HG02759 (cell line): ENCODE measurements around the gene TUBB4A.
A peak's percentile ranks its signal among the peaks of the same experiment; 100 is the strongest.

Source experiments
- ATAC-seq: cut with Tn5 transposase; IDR thresholded peaks from one replicate; pipeline ENCODE4 v1.9.1; 2021; ENCODE audit warnings: mild to moderate bottlenecking, moderate library complexity; ENCODE audit not compliant: unreplicated experiment

Gene TUBB4A

GRCh38 chr19:6498294-6499036 is 3.6 kb downstream of the TUBB4A start:
- no peak for ATAC-seq

DNA sequence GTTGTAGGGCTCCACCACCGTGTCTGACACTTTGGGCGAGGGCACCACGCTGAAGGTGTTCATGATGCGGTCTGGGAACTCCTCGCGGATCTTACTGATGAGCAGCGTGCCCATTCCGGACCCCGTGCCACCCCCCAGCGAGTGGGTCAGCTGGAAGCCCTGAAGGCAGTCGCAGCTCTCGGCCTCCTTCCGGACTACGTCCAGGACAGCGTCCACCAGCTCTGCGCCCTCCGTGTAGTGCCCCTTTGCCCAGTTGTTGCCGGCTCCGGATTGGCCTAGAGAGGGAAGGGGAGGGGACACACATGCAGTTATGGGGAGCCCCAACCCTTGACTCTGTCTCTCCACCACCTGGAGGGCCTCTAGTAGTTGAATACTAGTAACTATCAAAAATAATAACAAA is 6.2 kb downstream of the TUBB4A start:
- ATAC-seq, result no peak

DNA sequence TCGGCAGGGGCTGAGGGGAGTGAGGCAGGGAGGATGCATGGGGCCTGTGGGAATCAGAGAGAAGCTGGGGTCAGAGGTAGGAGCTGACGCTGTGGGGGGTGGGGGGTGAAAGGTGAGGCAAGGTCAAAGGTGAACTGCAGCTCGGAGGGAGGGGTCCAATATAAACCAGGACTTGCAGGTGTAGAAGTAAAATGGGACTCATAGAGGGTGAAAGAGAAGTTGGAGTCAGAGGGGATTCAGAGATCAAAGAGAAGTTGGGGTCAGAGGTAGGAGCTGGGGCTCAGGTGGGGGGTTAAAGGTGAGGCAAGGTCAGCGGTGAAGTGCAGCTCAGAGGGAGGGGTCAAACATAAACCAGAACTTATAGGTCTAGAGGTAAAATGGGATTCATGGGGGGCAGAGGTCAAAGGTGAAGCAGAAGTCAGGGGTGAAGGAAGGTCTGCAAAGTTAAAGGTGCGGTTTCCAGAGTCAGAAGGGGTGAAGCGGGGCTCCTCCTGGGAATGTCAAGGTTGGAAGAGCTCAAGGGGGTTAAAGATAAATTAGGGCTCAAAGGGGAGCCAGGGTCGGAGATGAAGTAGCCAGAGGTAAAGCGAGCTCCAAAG is 7.6 kb downstream of the TUBB4A start:
- ATAC-seq, result no peak

GRCh38 chr19:6491802-6492592 is 10.1 kb downstream of the TUBB4A start:
- ATAC-seq, result no peak

- ATAC-seq, result no peak
Measured at GRCh38 chr19:6490134-6490533, 12.0 kb downstream of the TUBB4A start.

DNA sequence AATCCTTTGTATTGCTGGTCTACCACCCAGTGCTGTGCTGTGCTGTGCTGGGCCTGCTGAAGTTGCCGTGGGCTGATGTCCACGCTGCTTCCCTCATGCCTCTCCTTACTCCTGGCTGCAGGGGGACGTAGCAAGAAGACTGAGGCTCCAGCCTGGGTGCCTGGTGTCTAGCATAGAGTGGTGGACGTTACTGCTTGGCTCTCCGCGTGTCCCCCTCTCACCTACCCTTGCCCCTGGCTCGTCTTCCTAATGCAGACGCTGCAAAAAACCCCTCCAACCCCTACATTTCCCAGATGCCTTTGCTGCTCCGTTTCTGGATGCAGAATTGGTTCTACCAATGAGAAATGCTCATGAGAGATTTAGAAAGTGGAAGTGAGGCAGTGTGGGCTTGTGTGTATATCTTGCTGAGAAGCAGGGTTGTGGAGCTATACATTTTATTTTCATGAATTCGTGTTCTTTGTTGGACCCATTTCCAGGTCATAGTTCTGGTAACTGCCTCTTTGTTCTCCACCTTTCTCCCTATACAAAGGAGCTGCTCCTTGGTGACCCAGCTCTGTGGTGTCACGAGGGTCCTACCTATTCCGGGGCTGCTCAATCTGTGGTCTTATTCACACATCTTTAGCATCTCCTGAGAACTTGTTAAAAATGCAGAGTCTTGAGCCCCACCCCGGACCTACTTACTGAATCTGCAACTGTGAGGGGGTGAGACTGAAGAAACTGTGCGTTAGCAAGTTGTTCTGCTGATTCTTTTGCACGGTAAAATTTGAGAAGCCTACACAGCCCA is 12.6 kb downstream of the TUBB4A start:
- ATAC-seq, result peak; percentile 63

DNA sequence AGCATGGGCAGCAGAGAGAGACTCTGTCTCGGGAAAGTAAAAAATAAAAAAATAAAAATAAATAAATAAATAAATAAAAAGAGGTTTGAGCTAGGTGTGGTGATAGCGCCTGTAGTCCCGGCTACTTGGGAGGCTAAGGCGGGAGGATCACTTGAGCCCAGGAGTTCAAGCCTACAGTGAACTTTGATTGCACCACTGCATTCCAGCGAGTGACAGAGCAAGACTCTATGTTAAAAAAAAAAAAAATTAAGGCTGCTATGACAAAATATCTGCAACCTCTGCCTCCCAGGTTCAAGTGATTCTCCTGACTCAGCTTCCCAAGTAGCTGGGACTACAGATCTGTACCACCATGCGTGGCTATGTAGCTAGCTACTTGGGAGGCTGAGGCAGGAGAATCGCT is 17.3 kb downstream of the TUBB4A start:
- ATAC-seq, result no peak

DNA sequence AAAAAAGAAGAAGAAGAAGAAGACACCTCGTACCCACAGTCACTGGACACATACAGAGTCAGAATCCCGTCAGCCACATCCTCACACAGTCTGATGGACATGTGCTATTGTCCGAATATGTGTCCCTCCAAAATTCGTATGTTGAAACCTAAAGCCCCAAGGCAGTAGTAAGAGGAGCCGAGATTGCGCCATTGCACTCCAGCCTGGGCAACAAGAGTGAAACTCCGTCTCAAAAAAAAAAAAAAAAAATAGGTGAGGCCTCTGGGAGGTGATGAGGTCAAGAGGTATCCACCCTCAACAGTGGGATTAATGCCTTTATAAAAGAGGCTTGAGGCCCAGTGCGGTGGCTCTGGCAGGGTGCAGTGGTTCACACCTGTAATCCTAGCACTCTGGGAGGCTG is 17.9 kb downstream of the TUBB4A start:
- no peak for ATAC-seq

DNA sequence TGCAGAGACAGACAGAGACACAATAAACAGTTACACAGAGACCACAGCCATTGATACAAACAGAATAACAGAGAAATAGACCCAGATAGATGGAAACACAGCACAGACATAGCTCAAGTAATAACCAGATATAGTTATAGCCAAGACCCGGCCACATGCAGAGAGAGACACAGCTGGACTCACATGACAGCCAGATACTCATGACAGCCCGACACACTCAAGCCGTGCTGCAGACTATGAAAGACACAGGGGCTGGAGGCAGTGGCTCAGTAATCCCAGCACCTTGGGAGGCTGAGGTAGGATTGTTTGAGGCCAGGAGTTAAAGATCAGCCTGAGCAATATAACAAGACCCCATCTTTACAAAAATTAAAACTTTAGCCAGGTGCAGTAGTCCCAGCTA is 18.9 kb downstream of the TUBB4A start:
- no peak for ATAC-seq

DNA sequence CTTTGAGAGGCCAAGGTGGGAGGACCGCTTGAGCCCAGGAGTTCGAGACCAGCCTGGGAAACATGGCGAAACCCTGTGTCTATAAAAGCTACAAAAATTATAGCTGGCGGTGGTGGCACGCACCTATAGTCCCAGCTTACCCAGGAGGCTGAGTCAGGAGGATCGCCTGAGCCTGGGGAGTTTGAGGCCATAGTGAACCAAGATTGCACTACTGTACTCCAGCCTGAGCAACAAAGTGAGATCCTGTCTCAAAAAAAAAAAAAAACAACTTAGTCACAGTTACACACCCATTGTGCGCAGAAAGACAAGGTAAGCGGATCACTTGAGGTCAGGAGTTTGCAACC is 19.8 kb downstream of the TUBB4A start:
- no peak for ATAC-seq

GRCh38 chr19:6481541-6482342 is 20.4 kb downstream of the TUBB4A start, which contains the start of gene DENND1C:
DENND1C (minus strand) TSS chr19:6481787; CDS start chr19:6481695, 92 bp downstream.
- ATAC-seq, result peak; percentile 77

GRCh38 chr19:6480848-6481415 is 21.2 kb downstream of the TUBB4A start:
- ATAC-seq, result no peak

DNA sequence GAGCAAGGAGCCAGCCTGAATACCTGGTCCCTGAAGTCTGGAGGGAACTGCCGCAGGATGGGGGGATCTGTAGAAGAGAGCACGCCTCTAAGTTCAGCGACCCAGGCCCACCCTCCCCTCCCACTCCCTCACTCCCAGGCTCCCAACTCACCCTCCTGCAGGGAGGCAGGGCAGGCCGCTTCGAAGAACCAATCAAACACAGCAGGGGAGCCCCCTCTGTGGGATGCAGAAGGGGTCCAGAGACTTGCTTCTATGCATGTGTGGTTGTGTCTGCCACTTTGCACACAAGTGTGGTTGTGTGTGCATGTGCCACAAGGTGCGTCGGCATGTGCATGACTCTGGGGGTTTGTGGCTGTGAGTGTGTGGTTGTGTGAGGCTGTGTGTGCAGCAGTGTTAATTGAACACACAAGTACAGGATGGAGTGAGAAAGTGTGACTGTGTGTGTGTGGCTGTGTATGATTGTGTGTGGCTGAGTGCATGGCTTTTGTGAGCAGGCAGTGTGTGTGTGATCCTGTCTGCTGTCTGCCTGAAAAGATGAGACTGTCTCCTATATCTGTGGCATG is 22.2 kb downstream of the TUBB4A start:
- no peak for ATAC-seq

DNA sequence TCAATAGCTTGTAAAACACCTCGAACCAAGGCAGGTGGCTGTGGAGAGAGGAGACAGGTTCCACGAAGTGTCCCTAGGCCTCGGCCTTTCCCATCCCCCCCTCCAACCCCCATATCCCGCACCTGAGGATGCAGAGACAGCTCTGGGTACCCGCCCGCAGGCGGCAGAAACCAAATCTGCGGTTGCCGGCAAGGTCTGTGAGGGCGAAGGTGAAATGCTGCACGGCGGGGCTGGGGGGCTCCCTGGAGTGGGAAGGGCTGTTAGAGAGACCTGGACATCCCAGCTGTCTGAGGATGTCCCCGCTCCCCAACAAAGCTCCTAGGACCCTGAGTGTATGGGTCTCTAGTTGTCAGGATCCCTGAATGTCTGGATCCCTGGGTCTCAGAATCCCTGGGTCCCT is 23.3 kb downstream of the TUBB4A start:
- no peak for ATAC-seq

GRCh38 chr19:6476896-6477431 is 25.1 kb downstream of the TUBB4A start:
- no peak for ATAC-seq

GRCh38 chr19:6476155-6476895 is 25.8 kb downstream of the TUBB4A start:
- ATAC-seq, result no peak

- ATAC-seq, result no peak
Measured at GRCh38 chr19:6475321-6476108, 26.6 kb downstream of the TUBB4A start.

GRCh38 chr19:6473647-6474046 is 28.5 kb downstream of the TUBB4A start:
- ATAC-seq, result no peak
